GM19099 (cell line): ENCODE measurements around the gene CPB2.
A peak's percentile ranks its signal among the peaks of the same experiment; 100 is the strongest.

Experiments
- POLR2A ChIP-seq: IDR thresholded peaks from 3 replicates; pipeline ENCODE4 v1.6.1; 2011; ENCODE audit warnings: low read depth; ENCODE audit not compliant: insufficient read length; ENCODE audit errors: extremely low read depth

The CPB2 gene, protein sequence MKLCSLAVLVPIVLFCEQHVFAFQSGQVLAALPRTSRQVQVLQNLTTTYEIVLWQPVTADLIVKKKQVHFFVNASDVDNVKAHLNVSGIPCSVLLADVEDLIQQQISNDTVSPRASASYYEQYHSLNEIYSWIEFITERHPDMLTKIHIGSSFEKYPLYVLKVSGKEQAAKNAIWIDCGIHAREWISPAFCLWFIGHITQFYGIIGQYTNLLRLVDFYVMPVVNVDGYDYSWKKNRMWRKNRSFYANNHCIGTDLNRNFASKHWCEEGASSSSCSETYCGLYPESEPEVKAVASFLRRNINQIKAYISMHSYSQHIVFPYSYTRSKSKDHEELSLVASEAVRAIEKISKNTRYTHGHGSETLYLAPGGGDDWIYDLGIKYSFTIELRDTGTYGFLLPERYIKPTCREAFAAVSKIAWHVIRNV

GRCh38 chr13:46104868-46105267, at the start of gene CPB2:
Gene CPB2, minus strand, starts transcription at chr13:46105033. Its CDS starts 24 bp downstream, at chr13:46105009.
- TF ChIP-seq POLR2A = no peak

DNA sequence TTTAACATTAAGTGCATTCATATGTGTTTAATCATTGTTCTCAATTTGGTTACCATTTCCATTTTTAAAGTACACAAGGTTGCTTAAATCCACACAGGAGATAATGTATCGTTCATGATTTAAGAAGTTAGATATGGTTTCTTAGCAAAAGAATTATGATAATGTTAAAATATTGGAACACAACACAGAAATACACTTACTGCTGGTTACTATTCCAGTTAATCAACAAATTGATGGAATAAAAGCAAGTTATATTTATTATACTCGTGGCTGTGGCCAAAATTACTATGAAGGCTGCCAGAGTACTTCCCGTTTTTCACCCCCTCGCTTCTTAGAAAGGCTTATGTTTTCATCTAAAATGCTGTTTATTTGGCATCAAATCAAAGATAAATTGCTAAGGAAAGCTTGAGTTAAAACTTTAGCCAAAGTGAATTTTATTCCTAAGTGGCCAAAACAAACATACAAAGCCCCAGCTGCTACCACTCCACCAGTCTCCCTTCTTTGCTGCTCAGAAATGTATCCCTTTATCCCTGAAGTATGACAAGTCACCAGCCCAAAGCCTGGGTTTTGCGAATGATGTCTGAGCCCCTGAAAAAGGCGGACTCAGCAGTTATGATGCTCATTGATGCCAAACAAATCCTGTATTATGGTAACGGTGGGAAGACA, 49.4 kb upstream of the CPB2 start:
- no peak for TF ChIP-seq POLR2A

- TF ChIP-seq POLR2A = peak; percentile 14
These were observed 47.9 kb upstream of the CPB2 start for GRCh38 chr13:46152627-46153328.

- no peak for TF ChIP-seq POLR2A
These were observed 45.4 kb upstream of the CPB2 start for GRCh38 chr13:46150134-46150693.

GRCh38 chr13:46149272-46150133, 44.7 kb upstream of the CPB2 start:
- peak; percentile 29 for TF ChIP-seq POLR2A

DNA sequence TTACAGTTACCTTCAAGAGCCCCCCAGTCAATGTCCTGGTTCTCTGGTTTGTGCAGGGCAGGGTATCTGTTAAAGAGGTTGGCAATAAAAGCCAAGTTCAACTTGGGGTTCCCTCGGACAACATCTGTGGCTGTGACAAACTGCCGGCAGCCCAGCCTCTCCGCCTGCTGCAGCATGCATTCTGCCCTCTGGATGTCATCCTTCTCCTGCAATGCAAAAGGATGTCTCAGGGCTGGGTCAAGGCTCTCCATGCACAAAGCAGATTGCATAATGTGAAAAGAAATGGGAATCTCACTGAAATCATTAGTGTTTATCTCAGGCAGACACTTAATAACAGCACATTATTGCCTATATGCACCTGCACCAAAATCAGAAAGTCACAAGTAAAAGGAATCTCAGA, 42.1 kb upstream of the CPB2 start:
- no peak for TF ChIP-seq POLR2A

GRCh38 chr13:46145950-46146349, 41.1 kb upstream of the CPB2 start:
- TF ChIP-seq POLR2A = no peak

DNA sequence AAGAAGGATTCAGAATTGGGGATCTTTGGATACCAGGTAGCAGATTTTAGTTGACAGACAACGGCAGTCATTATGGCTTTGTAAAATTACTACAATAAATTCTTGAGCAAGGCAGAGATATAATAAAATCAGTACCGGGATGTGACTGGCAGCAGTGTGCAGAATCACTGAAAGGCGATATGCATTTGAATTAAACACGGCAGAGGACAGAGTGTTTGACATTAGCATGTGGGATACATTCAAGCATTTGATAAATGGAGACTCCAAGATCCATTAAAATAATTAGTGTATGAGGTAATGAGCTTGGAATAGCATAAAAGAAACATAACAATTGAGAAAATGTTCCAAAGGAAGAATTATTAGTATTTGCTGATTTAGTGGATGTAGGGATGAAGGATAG, 40.3 kb upstream of the CPB2 start:
- no peak for TF ChIP-seq POLR2A

GRCh38 chr13:46143184-46143701, 38.4 kb upstream of the CPB2 start:
- no peak for TF ChIP-seq POLR2A

DNA sequence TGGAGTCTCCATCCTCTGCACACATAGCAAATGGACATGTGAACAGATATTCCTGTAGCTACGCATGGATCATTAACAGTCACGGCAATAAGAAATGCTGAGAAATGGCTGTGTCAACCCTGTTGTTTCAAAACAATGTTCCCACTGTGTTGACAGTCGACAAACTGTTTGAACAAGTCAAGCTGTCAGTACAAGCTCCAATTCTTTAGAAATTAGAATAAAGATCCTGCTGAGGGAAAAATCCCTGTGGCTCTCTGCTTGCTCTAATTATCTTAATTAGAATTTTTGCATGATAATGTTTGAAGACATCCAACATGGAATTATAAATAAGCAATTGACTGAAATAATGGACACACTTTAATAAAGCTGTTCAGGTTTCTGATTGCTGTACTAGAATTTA, 37.9 kb upstream of the CPB2 start:
- no peak for TF ChIP-seq POLR2A

GRCh38 chr13:46140044-46140443, 35.2 kb upstream of the CPB2 start:
- no peak for TF ChIP-seq POLR2A

DNA sequence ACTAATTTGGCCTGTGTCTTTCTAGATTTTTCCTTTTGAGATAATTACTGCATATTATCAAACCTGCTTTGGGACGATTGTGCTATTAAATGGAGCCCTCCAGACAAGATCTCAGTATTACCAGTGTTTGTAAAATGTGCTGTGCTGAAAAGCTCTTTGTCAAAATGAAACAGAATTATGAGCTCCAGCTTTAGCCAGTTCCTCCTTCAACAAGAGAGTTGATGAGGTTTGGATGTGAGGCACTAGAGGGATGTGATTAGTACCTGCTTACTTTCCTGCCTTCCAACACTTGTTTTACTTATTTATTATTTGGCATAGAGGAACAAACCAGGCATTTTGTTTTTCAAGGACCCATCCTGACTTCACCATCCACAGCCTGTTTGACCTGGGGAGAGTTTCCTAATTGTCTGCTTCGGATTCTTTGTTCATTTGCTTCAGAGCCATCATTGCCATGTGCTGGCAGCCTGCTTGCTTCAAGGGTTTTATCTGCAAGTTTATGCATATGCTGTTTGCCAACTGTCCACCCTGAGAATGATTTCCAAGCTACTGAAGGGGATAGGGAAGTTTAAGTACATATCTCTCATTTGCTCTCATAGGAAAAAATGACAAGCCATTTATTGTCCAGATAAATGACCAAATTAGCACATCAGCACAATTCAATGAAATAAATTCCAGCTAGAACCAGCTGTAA, 32.9 kb upstream of the CPB2 start:
- TF ChIP-seq POLR2A = no peak

GRCh38 chr13:46136688-46137087, 31.9 kb upstream of the CPB2 start:
- no peak for TF ChIP-seq POLR2A

GRCh38 chr13:46134961-46135522, 30.2 kb upstream of the CPB2 start:
- no peak for TF ChIP-seq POLR2A

DNA sequence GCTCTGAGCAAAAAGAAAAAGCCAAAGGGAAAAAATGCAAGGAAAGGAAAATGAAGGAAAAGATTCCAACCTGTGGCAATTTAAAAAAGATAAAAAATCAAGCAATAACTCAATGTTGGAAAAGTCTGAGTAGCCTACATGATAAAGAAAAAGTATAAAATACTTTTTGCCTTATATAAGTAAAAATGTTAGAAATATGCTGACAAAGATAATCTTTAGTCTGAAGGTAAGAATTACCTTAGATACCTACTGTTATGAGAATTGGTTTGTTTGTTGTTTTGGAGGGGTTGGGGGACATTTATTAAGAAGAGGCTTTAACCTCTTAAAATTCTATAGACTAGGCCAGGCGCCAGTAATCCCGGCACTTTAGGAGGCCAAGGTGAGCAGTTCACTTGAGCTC, 29.7 kb upstream of the CPB2 start:
- no peak for TF ChIP-seq POLR2A
